ENCODE data around the gene ATCAY.
"Not testable (repeated sequence)": the region's sequence is repeated elsewhere in the genome, so short reads cannot be mapped to it uniquely, and the experiment has no call there.

ATCAY gene

GRCh38 chr19:3904233-3904632 lies 23.7 kb downstream of the ATCAY start:
- no peak for DNase-seq

DNA sequence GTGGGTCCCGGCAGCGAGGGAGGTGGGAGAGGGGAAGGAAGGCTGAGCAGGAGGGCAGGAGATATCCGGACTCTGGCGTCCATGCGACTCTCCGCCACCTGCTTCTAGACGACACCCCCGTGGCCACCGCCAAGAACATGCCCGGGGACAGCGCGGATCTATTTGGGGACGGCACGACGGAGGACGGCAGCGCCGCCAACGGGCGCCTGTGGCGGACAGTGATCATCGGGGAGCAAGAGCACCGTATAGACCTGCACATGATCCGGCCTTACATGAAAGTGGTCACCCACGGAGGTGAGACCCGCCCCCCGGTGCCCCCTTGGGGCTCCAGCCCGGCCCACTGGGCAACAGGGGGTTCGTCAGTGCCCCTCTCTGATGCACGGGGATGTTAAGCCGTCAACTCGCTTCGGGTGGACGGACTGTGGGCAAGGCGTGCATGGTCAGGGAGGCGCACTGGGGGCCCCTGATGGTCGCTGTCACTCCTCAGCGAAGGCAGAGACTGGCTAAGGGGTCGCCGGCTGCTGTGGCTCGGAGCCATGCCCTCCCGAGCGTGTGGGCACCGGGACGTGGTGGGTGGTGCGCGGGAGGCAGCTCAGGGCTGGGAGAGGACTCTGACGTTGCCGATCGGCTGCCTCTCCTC lies 27.3 kb downstream of the ATCAY start:
- no peak for DNase-seq

- DNase-seq = no peak
Observed at GRCh38 chr19:3908266-3909054, 28.0 kb downstream of the ATCAY start.

DNA sequence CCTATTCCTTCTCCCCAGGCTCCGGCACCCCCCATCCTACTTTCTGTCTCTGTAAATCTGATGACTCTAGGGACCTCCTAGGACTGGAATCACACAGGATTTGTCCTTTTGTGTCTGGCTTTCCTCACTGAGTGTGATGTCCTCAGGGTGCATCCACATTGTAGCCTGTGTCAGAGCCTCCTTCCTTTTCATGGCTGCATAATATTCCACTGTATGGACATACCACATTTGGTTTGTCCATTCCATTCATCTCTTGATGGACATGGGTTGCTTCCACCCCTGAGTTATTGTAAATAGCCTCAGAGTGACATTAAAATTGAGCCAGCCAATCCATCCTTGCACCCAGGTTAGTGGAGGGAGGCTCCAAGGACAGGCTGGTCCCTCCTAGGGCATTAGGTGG lies 29.6 kb downstream of the ATCAY start:
- no peak for DNase-seq

GRCh38 chr19:3914199-3914598 lies 33.7 kb downstream of the ATCAY start:
- no peak for DNase-seq

- no peak for DNase-seq
Observed at GRCh38 chr19:3916033-3916432, 35.5 kb downstream of the ATCAY start.

DNA sequence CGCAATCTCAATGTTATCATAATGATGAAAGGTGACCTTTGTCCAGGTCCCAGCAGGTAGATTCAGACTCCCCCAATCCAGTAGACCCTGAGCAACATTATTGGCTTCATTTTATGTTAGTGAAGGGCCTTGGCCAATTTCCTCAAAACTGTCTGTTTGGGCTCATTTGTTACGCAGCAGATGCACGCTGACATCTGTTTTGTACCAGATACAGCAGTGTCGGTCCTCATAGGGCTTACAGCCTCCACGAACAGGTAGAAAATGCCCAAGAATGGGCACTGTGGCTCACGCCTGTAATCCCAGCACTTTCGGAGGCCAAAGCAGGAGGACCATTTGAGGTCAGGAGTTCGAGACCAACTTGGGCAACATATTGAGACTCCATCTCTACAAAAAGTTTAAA lies 39.3 kb downstream of the ATCAY start:
- DNase-seq = no peak

GRCh38 chr19:3923096-3923758 lies 42.7 kb downstream of the ATCAY start:
- no peak for DNase-seq

- no peak for DNase-seq
Observed at GRCh38 chr19:3923912-3924311, 43.4 kb downstream of the ATCAY start.

- DNase-seq = no peak
Observed at GRCh38 chr19:3931041-3931440, 50.6 kb downstream of the ATCAY start.

DNA sequence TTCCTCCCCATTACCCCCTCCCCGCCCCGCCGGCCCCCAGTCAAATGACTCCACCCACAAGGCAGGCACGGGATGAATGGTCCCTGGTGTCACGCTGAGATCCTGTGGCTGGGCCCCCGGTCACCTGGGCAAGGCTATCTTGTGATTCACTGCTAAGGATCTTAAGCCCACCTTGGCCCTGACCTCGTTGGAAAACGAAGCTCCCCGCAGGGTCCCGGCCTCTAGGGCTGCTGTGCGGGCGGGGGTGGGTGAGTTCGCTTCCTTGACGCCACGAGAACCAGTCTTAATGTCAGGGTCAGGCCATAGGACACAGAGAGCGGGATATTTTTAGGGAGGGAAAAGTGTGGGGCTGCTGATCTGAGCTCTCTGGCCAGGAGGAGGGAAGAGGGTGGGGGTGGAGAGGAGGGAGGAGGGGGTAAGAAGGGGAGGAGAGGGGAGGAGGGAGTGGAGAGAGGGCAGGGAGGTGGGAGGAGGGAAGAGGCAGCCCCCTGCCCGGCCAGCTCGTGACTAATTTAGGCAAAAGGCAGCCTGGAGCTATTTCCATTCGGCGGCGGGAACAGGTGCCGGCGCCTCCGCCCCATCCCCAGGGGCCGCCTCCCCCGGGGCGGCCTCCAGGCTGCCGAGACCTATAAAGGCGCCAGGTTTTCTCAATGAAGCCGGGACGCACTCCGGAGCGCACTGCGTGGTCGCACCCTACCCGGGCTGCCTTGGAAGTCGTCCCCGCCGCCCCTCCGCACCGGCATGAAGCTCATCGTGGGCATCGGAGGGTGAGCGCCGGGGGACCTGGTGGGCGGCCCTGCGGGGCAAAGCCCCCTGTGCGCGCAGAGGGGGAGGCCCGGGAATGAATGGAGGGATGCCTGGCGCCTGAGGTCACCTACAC lies 52.7 kb downstream of the ATCAY start, which contains the start of gene NMRK2:
Gene NMRK2 (plus strand): TSS at position 139 of the 880 bp plus-strand sequence. CDS start 603 bp downstream, at position 742.
- DNase-seq = no peak

DNA sequence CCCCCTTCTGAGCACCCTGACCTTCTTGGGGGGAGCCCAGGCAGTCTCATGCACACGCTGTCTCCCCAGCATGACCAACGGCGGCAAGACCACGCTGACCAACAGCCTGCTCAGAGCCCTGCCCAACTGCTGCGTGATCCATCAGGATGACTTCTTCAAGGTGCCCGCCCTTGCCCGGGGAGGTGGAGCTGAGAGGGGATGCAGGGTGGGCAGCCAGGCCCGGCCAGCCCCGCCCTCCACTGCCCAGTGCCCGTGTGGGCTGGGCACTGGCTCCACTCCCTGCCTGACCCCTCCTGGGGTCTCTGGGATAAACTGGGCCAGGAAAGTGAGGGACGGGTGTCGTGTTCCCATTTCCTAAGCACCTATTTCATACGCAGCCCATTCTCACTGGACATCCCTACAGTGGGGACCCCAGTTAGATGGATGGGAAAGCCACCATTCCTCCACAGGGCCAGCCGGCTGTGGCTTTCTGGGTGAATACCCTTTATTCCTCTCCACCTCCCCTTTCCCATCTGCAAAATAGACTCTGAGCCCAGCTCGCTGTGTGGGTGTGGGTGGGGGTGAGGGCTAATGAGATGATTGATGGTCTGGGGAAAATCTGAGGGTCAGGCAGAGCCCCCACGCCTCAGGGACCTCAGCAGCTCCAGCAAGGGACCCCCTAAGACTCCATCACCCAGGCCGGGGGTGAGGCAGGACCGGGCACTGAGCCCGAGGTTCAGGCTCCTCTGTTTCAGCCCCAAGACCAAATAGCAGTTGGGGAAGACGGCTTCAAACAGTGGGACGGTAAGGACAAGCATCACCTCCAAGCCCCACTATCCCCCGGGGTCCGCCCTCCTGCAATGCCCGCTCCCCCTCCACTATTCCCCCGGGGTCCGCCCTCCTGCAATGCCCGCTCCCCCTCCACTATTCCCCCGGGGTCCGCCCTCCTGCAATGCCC lies 56.3 kb downstream of the ATCAY start:
- no peak for DNase-seq

GRCh38 chr19:3938300-3938950 lies 57.9 kb downstream of the ATCAY start:
- not testable (repeated sequence) for DNase-seq

GRCh38 chr19:3942790-3943409 lies 62.4 kb downstream of the ATCAY start:
- DNase-seq = no peak

DNA sequence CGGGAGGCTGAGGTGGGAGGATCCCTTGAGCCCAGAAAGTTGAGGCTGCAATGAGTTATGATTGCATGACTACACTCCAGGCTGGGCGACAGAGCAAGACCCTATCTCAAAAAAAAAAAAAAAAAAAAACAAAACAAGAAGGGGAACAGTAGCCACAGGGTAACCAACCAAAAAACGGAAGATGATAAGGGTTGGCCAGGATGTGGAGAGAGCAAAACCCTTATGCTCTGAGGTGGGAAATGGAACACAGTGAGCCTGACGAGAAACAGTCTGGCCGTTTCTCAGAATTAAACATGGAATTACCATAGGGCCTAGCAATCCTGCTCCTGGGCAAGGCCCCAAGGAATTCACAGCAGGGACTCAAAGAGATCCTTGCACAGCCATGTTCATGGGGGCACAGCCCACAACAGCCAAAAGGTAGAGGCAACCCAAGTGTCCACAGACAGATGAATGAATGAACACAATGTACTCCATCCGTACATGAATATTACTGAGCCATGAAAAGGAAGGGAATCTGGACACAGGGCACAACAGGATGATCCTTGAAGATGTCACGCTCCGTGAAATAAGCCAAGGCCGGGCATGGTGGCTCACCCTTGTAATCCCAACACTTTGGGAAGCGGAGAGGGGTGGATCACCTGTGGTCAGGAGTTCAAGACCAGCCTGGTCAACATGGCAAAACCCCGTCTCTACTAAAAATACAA lies 63.7 kb downstream of the ATCAY start:
- DNase-seq = no peak

- no peak for DNase-seq
Observed at GRCh38 chr19:3945838-3946237, 65.4 kb downstream of the ATCAY start.

DNA sequence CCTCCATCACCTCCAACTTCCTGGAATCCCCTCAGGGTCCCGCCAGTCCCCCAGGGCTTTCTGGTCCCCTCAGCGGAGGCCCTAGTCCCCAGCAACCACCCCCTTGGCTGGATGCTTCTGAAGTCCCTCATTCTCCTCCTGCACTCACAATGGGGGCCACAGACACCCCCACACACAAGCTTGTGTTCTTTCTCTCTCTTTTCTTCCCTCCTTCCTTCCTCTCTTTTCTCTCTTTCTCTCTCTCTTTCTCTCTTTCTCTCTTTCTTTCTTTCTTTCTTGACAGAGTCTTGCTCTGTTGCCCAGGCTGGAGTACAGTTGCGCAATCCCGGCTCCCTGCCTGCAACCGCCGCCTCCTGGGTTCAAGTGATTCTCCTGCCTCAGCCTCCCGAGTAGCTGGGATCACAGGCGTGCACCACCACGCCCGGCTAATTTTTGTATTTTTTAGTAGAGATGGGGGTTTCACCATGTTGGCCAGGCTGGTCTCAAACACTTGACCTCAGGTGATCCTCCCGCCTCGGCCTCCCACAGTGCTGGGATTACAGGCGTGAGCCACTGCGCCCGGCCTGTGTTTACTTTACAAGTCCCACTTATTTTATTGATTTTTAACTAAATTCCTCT lies 66.9 kb downstream of the ATCAY start:
- not testable (repeated sequence) for DNase-seq

DNA sequence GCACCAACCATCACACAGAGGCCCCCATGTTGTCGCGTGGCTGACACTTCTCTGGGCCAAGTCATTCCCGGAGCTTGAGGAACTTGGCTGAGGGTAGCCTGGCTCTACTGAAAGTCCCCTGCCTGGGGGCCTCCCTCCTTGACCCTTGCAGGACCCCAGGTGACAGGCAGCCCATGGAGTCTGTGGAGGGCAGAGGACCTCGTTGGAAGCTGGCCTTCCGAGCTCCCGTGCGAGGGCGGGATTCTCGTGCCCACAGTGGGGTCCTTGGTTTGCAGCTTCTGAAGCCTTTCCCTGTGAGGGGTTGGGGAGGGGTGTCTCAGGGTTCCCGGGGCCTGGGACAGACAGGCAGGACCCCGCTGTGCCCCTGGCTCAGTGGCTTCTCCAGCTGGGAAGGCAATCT lies 68.8 kb downstream of the ATCAY start:
- DNase-seq = no peak

Measured in CD4-positive, alpha-beta T cell treated with Interferon alpha-2 for 1 hour (primary cell).